IMR-90 (cell line): ENCODE data around the gene IRAK2.

Experiments used
- BHLHE40 ChIP-seq: fragments of 150-350 bp; IDR thresholded peaks from 2 replicates; pipeline ENCODE4 v1.6.1; 2016; ENCODE audit warnings: mild to moderate bottlenecking, low read depth, low read length
- CEBPB ChIP-seq: IDR thresholded peaks from 2 replicates; pipeline ENCODE4 v1.6.1; 2012; ENCODE audit warnings: low read depth, low read length, improper control_type of control experiment
- MAFK ChIP-seq: IDR thresholded peaks from 2 replicates; pipeline ENCODE4 v1.6.1; 2012; ENCODE audit warnings: low read depth, low read length, improper control_type of control experiment
- MAZ ChIP-seq: IDR thresholded peaks from 2 replicates; pipeline ENCODE4 v1.6.1; 2012; ENCODE audit warnings: low read depth, mild to moderate bottlenecking, low read length, improper control_type of control experiment, moderate library complexity, borderline replicate concordance
- POLR2A ChIP-seq: IDR thresholded peaks from 2 replicates; pipeline ENCODE4 v1.6.1; 2012; ENCODE audit warnings: mild to moderate bottlenecking, low read depth, low read length
- RAD21 ChIP-seq: IDR thresholded peaks from 2 replicates; pipeline ENCODE4 v1.6.1; 2012; ENCODE audit warnings: low read length, improper control_type of control experiment
- RFX5 ChIP-seq: IDR thresholded peaks from 2 replicates; pipeline ENCODE4 v1.8.0; 2012; ENCODE audit warnings: low read depth, mild to moderate bottlenecking, low read length, moderate library complexity
- TF ChIP-seq, protein P1 (sequence below): conservative IDR thresholded peaks from 2 replicates; pipeline ENCODE4 v1.5.1; 2012; ENCODE audit warnings: mild to moderate bottlenecking, low read depth, low read length, improper control_type of control experiment

DNA sequence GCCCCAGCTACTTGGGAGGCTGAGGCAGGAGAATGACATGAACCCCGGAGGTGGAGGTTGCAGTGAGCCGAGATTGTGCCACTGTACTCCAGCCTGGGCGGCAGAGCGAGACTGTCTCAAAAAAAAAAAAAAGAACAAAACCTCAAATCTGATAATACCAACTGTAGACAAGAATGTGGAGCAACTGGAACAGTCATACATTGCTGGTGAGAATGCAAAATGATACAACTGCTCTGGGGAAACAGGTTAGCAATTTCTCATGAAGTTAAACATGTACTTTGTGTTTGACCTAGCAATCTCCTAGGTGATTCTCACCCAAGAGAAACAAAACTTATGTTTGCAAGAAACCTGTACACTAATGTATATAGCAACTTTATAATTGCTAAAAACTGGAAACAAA is 27.5 kb upstream of the IRAK2 start:
- TF ChIP-seq MAFK = no peak
- no peak for TF ChIP-seq RFX5
- TF ChIP-seq, protein P1, sequence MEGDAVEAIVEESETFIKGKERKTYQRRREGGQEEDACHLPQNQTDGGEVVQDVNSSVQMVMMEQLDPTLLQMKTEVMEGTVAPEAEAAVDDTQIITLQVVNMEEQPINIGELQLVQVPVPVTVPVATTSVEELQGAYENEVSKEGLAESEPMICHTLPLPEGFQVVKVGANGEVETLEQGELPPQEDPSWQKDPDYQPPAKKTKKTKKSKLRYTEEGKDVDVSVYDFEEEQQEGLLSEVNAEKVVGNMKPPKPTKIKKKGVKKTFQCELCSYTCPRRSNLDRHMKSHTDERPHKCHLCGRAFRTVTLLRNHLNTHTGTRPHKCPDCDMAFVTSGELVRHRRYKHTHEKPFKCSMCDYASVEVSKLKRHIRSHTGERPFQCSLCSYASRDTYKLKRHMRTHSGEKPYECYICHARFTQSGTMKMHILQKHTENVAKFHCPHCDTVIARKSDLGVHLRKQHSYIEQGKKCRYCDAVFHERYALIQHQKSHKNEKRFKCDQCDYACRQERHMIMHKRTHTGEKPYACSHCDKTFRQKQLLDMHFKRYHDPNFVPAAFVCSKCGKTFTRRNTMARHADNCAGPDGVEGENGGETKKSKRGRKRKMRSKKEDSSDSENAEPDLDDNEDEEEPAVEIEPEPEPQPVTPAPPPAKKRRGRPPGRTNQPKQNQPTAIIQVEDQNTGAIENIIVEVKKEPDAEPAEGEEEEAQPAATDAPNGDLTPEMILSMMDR = no peak
- no peak for TF ChIP-seq BHLHE40
- TF ChIP-seq POLR2A = no peak
- TF ChIP-seq CEBPB = no peak
- TF ChIP-seq MAZ = no peak
- no peak for TF ChIP-seq RAD21
